ENCODE measurements around the gene GPR4. TPM values are rescaled to one million over a fixed set of nuclear protein-coding genes. Genes with fewer than 3 reads are reported as not detected.
"Not testable (repeated sequence)": the region's sequence is repeated elsewhere in the genome, so short reads cannot be mapped to it uniquely, and the experiment has no call there.

Gene GPR4
- total RNA-seq, 4 donors from 2014 or later = 0.18 to 3.4 (median 1.7) TPM

GRCh38 chr19:45630463-45630862 lies 28.5 kb upstream of the GPR4 start:
- Histone ChIP-seq H3K4me3 (no peak overlapping the region), H3K27me3 (no peaks in the 10 kb centered on the region), H3K27ac (no peak overlapping the region), H3K36me3 (peaks cover 0 to 30% (median 0%) of the 10 kb centered on the region in 3 donors), H3K9me3 (no peaks in the 10 kb centered on the region), H3K4me1 (peaks cover 0 to 4% (median 0%) of the 10 kb centered on the region in 4 donors)
- DNase-seq = no peak
- TF ChIP-seq CTCF (IDR thresholded peaks at IDR 0.05) (no peak), POLR2A (IDR thresholded peaks at IDR 0.05) (no peak)

GRCh38 chr19:45629704-45630103 lies 27.7 kb upstream of the GPR4 start:
- H3K4me3 ChIP-seq = no peak overlapping the region
- H3K27me3 ChIP-seq = no peaks in the 10 kb centered on the region
- peaks cover 0 to 4% (median 0%) of the 10 kb centered on the region in 4 donors for H3K4me1 ChIP-seq
- H3K9me3 ChIP-seq = no peaks in the 10 kb centered on the region
- DNase-seq = no peak
- no peak overlapping the region for H3K27ac ChIP-seq
- no peak for TF ChIP-seq POLR2A (IDR thresholded peaks at IDR 0.05)
- TF ChIP-seq CTCF (IDR thresholded peaks at IDR 0.05) = no peak
- H3K36me3 ChIP-seq = peaks cover 0 to 36% (median 0%) of the 10 kb centered on the region in 3 donors

GRCh38 chr19:45628219-45628618 lies 26.2 kb upstream of the GPR4 start:
- not testable (repeated sequence) for H3K9me3 ChIP-seq, H3K4me3 ChIP-seq, H3K4me1 ChIP-seq, H3K27ac ChIP-seq, H3K27me3 ChIP-seq, DNase-seq
- peaks cover 0 to 42% (median 0%) of the 10 kb centered on the region in 3 donors for H3K36me3 ChIP-seq

GRCh38 chr19:45623984-45624383 lies 22.0 kb upstream of the GPR4 start:
- Histone ChIP-seq H3K9me3 (no peaks in the 10 kb centered on the region), H3K27ac (no peak overlapping the region), H3K36me3 (peaks cover 0 to 63% (median 0%) of the 10 kb centered on the region in 3 donors), H3K4me3 (no peak overlapping the region), H3K4me1 (no peaks in the 10 kb centered on the region), H3K27me3 (no peaks in the 10 kb centered on the region)
- TF ChIP-seq POLR2A (IDR thresholded peaks at IDR 0.05) = no peak
- no peak for TF ChIP-seq CTCF (IDR thresholded peaks at IDR 0.05)
- no peak for DNase-seq

GRCh38 chr19:45621976-45622503 lies 20.0 kb upstream of the GPR4 start:
- H3K4me3 ChIP-seq = no peak overlapping the region
- H3K27ac ChIP-seq = no peak overlapping the region
- no peak for DNase-seq
- peaks cover 0 to 54% (median 0%) of the 10 kb centered on the region in 3 donors for H3K36me3 ChIP-seq
- H3K9me3 ChIP-seq = no peaks in the 10 kb centered on the region
- no peaks in the 10 kb centered on the region for H3K4me1 ChIP-seq
- H3K27me3 ChIP-seq = no peaks in the 10 kb centered on the region
- TF ChIP-seq POLR2A (IDR thresholded peaks at IDR 0.05) (no peak), CTCF (IDR thresholded peaks at IDR 0.05) (no peak)

- Histone ChIP-seq H3K27me3 (no peaks in the 10 kb centered on the region), H3K27ac (no peak overlapping the region), H3K9me3 (no peaks in the 10 kb centered on the region), H3K36me3 (peaks cover 0 to 57% (median 0%) of the 10 kb centered on the region in 3 donors), H3K4me3 (no peak overlapping the region), H3K4me1 (no peaks in the 10 kb centered on the region)
- DNase-seq = no peak
- TF ChIP-seq POLR2A (IDR thresholded peaks at IDR 0.05) = no peak
- TF ChIP-seq CTCF (IDR thresholded peaks at IDR 0.05) = no peak
Observed at GRCh38 chr19:45621389-45621788, 19.4 kb upstream of the GPR4 start.

Data from Peyer's patch (tissue), 4 donors.